ENCODE measurements around the gene ASB15. TPM values are rescaled to one million over a fixed set of nuclear protein-coding genes. Genes with fewer than 3 reads are reported as not detected.

The ASB15 gene
- total RNA-seq, 1 donor from 2014 or later: not detected

- peaks cover 17% of the 10 kb centered on the region for H3K4me1 Mint-ChIP-seq (ENCODE audit: unreplicated experiment)
- H3K9me3 Mint-ChIP-seq (ENCODE audit: unreplicated experiment): no peaks in the 10 kb centered on the region
- no peak overlapping the region for H3K27ac Mint-ChIP-seq (ENCODE audit: unreplicated experiment)
- no peak for TF ChIP-seq CTCF (IDR thresholded peaks at IDR 0.05)
- no peaks in the 10 kb centered on the region for H3K36me3 Mint-ChIP-seq (ENCODE audit: unreplicated experiment)
- no peak for DNase-seq (ENCODE audit: extremely low spot score, unreplicated experiment)
- peaks cover 7% of the 10 kb centered on the region for H3K27me3 Mint-ChIP-seq (ENCODE audit: unreplicated experiment)
- no peak overlapping the region for H3K4me3 Mint-ChIP-seq (ENCODE audit: unreplicated experiment)
These were observed 38.0 kb downstream of the ASB15 start for GRCh38 chr7:123639631-123640030.

GRCh38 chr7:123640583-123640982, 39.0 kb downstream of the ASB15 start:
- peaks cover 17% of the 10 kb centered on the region for H3K4me1 Mint-ChIP-seq (ENCODE audit: unreplicated experiment)

GRCh38 chr7:123641901-123642300, 40.3 kb downstream of the ASB15 start:
- DNase-seq (ENCODE audit: extremely low spot score, unreplicated experiment): no peak
- Mint-ChIP-seq H3K9me3 (ENCODE audit: unreplicated experiment) (no peaks in the 10 kb centered on the region), H3K36me3 (ENCODE audit: unreplicated experiment) (no peaks in the 10 kb centered on the region), H3K4me1 (ENCODE audit: unreplicated experiment) (peaks cover 17% of the 10 kb centered on the region), H3K27ac (ENCODE audit: unreplicated experiment) (no peak overlapping the region), H3K4me3 (ENCODE audit: unreplicated experiment) (no peak overlapping the region), H3K27me3 (ENCODE audit: unreplicated experiment) (peaks cover 7% of the 10 kb centered on the region)
- no peak for TF ChIP-seq CTCF (IDR thresholded peaks at IDR 0.05)

More at GRCh38 chr7:123640583-123640982, 39.0 kb downstream of the ASB15 start:
- TF ChIP-seq CTCF (IDR thresholded peaks at IDR 0.05): no peak
- Mint-ChIP-seq H3K9me3 (ENCODE audit: unreplicated experiment) (no peaks in the 10 kb centered on the region), H3K4me3 (ENCODE audit: unreplicated experiment) (no peak overlapping the region), H3K27me3 (ENCODE audit: unreplicated experiment) (peaks cover 7% of the 10 kb centered on the region), H3K36me3 (ENCODE audit: unreplicated experiment) (no peaks in the 10 kb centered on the region), H3K27ac (ENCODE audit: unreplicated experiment) (no peak overlapping the region)
- DNase-seq (ENCODE audit: extremely low spot score, unreplicated experiment): no peak

GRCh38 chr7:123643495-123644441, 42.1 kb downstream of the ASB15 start:
- no peak for TF ChIP-seq CTCF (IDR thresholded peaks at IDR 0.05)
- no peak for DNase-seq (ENCODE audit: extremely low spot score, unreplicated experiment)
- H3K4me3 Mint-ChIP-seq (ENCODE audit: unreplicated experiment): peak overlapping the region; percentile 70
- H3K36me3 Mint-ChIP-seq (ENCODE audit: unreplicated experiment): no peaks in the 10 kb centered on the region
- no peaks in the 10 kb centered on the region for H3K9me3 Mint-ChIP-seq (ENCODE audit: unreplicated experiment)
- H3K27me3 Mint-ChIP-seq (ENCODE audit: unreplicated experiment): no peaks in the 10 kb centered on the region
- H3K4me1 Mint-ChIP-seq (ENCODE audit: unreplicated experiment): peaks cover 17% of the 10 kb centered on the region
- peak overlapping the region; percentile 70 for H3K27ac Mint-ChIP-seq (ENCODE audit: unreplicated experiment)

- no peak for TF ChIP-seq CTCF (IDR thresholded peaks at IDR 0.05)
- Mint-ChIP-seq H3K27ac (ENCODE audit: unreplicated experiment) (no peak overlapping the region), H3K4me1 (ENCODE audit: unreplicated experiment) (peaks cover 17% of the 10 kb centered on the region), H3K4me3 (ENCODE audit: unreplicated experiment) (no peak overlapping the region), H3K36me3 (ENCODE audit: unreplicated experiment) (no peaks in the 10 kb centered on the region), H3K27me3 (ENCODE audit: unreplicated experiment) (no peaks in the 10 kb centered on the region), H3K9me3 (ENCODE audit: unreplicated experiment) (no peaks in the 10 kb centered on the region)
- no peak for DNase-seq (ENCODE audit: extremely low spot score, unreplicated experiment)
These were observed 43.9 kb downstream of the ASB15 start for GRCh38 chr7:123645516-123645915.

Measured in osteocyte (in vitro differentiated cells).